NCI-H748 treated with DMSO at 0.1 percent for 48 hours (cell line): ENCODE data around the gene SPON1.

Experiments
- DNase-seq: peaks from one replicate; lab custom pipeline; 2025; lab: John Stamatoyannopoulos, UW

Gene SPON1

DNA sequence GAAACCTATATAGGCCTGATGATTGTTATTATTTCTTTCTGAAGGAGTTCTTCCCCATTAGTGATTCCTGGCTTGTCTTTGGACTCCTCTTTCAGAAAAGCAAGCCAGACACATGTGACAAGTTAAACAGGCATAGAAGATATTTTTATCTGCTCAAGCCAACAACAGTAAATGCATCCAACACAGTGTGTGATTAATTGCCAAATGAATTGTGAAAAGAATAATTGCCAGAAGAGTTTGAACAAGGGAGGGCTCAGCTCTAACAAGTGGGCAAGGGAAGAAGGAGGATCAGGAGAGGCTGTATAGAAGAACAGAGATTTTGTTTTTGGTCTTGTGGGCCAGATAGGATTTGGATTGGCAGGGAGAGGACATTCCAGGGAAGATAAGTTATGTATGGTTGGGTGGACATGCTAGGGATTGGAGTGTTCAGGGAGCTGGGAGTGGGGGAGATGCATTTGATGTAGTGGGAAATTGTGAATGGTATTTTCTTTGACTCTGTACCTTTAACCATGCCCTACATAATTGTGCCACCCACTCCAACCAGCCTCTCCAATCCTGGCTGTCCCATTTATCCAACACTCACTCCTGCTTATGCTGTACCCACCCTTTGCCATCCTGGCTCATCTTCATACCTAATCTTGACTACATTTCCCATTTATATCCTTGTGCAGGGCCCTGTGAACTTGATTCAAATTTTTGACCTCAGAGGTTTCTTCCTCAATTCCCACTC is 223.7 kb downstream of the SPON1 start:
- DNase-seq, result no peak

- no peak for DNase-seq
Observed at GRCh38 chr11:14189874-14190273, 227.4 kb downstream of the SPON1 start.

DNA sequence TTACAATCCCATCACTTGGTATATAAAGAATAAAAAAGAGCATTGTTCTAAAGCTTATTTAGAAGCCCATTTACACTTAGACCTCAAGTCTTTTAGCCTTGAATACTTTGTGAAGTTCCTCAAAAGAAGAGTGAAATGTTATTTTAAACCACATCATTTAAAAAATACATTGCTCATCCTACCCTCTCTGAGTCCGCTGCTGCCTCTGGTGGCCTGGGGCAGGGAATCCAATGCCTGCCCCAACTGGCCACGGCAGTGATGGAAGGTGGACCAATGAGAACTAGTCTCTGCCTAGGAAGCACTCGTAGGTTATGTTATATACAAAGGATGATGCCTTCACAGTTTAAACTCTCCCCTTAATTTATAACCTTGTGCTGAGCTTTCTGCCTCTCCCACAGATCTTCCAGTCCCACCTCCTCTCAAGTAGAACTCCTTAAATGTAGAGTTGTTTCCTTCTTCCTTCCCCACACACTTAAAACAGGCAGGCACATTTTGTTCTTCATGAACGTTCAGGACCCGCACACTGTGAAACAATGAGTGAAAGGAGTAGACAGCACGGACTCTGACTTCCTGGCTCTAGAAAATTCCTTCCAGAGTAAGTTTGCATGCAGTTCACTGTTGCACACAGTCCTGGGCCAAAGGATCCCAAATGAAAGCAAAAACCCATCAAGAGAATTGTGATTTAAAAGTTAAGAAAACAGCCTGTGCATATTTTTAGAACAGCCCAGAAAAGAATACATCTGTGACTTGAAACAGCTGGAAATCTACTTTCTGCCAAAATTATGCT is 228.7 kb downstream of the SPON1 start:
- no peak for DNase-seq

DNA sequence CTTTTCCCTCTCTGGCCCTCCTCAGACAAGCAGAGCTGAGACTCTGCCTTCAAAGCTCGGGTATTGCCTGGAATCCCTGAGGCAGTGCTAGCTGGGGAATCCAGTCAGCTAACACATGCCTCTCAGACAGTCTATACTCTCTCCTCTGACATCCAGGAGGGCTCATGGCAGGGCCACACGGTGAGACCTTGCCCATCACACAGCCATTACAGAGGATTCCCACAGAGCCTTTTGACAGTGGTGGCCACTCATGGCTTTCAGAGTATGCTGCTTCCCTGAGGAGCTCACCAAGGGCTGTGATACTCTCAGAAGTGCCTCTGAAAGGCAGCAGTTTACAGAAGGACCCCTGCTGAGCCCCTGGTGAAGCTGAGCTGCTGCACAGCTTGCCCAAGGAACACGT is 231.1 kb downstream of the SPON1 start:
- DNase-seq, result no peak

DNA sequence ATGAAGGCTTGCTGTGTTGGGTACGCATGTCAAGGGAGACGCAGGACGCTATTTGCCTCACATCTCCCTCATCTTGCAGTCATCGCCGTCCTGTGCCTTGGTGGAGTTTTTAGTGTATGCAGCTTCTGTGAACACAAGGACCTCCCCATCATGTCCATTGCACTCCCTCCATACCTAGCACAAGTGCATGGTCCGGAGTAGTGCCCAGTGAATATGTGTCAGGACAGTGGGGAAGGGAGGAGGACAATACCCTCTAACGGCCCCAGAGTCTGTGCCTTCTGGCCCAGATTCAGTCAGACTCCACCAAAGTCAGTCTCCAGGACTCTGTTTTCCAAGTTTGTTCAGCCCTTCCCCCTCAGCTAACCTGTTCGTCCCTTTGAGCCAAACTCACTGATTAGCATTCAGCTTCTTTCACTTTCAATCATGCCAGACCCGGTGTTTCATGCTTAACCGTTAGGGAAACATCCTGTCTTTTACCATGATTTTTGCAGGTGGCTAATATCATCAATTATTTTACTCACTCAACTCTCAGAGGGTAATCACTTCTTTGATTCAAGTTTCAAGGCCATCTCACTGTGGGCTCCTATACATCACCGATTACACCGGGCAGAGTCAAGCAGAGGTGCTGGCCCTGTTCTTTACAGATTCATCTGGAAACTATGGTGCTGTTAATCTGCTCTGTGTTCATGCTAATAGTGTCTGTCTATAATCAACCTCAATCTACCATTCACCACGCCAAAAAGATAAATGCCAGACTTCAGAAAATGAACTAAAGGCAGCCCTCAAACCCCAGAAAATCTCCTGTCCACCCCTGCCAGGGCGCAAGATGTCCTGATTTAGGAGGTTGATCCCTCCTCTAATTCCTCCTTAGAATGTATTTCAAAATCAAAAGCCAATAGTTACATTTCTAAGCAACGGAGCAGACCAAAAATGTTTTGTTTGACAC is 240.0 kb downstream of the SPON1 start:
- DNase-seq, result no peak

- no peak for DNase-seq
Observed at GRCh38 chr11:14203321-14203720, 240.8 kb downstream of the SPON1 start.

DNA sequence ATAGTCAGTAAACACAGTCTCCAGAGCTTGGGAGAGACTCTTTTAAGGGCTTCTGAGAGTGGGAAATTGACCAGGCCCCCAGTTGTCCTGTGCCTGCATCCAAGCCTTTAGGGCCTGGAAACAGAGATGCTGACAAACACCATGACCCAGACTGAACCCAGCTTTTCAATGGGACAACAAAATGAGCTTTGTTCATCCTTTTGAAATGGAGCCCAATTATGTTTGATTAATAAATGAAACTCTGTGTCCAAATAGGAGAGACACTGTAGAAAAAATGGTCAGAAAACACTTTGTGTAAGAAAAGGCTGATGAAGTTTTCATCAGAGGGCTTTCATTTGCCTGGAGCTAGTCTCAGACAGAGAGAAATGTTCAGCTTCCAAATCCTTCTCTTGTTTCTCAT is 250.5 kb downstream of the SPON1 start:
- no peak for DNase-seq

DNA sequence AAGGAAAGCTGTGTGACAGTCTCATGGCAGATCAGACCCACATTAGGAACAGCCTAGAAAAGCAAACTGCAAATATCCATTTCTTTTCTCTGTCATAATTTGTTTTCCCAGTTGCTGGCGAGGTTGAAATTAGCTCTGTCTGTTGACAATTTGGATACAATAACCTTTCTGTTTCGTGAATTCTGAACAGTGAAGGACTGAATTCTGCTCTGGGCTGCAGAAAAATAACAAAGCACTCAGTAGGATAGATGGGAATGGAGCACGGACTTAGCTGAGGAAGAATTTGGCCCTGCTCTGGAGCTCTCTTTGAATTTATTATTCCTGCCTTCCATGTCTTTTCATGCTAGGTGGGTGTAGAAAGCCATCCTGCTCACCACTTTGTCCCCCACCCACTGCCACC is 256.2 kb downstream of the SPON1 start:
- no peak for DNase-seq

- no peak for DNase-seq
Observed at GRCh38 chr11:14223636-14224288, 261.2 kb downstream of the SPON1 start.

- DNase-seq, result no peak
Observed at GRCh38 chr11:14224395-14224794, 261.9 kb downstream of the SPON1 start.

DNA sequence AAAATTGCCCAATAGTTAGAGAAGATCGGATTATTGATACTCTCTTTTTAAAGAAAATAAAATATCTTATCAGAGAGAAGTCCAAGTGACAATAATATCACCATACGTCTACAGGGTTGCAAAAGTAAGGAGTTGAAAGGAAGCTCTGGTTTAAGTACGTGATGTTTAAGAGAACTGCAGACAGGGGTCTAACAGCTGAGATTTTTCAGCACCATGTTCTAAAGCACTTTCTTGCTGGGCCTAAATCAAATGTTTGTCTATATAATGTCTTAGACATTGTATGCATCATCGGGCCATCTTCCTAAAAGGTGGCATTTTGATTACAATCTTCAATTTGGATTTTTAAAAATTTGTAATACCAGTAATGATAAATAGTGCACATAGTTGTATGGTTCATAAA is 263.1 kb downstream of the SPON1 start:
- DNase-seq, result no peak

DNA sequence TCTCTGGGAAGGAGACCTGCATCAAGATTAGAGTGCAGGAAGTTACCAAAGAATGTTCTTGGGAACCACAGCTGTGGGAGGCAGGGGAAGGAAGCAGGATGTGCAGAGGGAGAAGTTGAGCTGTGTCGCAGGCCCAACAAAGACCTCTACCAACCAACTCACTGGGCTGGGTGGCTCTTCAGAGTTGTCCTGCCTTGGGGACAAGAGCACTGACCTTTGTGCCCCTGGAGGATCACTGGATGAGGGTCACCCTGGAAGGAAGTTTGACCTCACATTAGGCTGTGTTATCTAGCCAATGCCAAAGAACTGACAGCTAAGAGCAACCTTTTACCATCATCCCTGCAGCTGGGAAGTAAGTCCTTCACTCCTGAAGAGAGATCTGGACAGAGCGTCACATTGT is 265.8 kb downstream of the SPON1 start:
- no peak for DNase-seq

DNA sequence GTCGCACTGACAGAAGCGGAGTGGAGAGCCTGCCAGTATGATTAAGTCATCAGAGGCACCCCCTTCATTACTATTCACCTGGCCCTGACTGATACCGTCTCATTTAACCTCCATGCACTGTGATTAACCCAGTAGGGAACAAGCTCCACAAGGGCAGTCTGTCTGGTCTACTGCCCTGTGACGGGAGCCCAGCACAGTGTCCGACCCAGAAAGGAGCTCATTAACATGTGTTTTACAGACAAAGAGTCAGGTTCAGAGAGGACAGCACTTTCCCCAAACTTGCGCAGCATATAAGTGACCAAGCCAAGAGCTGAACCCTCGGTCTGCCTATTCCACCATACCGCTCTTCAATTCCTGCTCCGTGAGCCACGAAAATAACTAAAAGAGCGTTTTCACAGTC is 266.9 kb downstream of the SPON1 start:
- no peak for DNase-seq

GRCh38 chr11:14230407-14230806 is 267.9 kb downstream of the SPON1 start:
- no peak for DNase-seq

DNA sequence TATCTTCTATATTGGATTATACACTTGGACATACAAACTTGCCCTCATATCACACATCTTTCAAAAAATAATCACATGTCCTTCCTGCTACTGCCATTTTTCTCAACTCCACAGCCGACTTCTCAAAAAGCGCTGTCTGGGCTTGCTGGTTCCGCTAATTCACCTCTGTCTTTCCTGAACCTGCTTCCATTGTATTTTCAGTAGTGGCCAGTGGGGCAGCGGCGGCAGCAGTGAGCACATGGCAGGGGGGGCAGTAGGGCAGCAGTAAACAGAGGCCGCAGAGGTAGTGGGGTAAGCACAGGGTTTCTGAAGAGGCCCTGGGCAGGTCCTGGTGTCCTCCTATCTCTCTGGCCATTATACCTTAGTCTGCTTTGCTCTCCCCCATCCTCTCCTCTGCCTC is 270.1 kb downstream of the SPON1 start:
- no peak for DNase-seq

GRCh38 chr11:14234446-14234845 is 271.9 kb downstream of the SPON1 start:
- DNase-seq, result no peak

DNA sequence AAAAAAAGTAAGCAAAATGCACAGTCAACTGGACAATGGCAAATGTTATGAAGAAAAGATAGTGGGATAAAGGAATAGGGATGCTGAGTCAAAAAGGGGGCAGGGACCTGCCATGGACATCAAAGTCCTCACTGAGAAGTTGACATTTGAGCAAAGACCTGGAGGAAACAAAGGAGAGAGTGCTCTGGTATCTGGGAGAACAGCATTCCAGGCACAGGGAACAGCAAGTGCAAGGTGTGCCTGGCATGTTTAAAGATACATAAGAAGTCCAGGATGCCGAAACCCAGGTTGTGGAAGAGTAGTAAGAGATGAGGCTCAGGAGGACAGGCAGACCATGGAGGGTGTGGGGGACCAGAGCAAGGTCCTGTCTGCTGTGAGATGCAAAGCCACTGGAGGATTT is 273.2 kb downstream of the SPON1 start:
- DNase-seq, result no peak

- no peak for DNase-seq
Observed at GRCh38 chr11:14237444-14237961, 275.0 kb downstream of the SPON1 start.

GRCh38 chr11:14240221-14240620 is 277.7 kb downstream of the SPON1 start:
- no peak for DNase-seq

- no peak for DNase-seq
Observed at GRCh38 chr11:14240951-14241350, 278.4 kb downstream of the SPON1 start.

- no peak for DNase-seq
Observed at GRCh38 chr11:14242187-14242586, 279.7 kb downstream of the SPON1 start.

GRCh38 chr11:14242733-14243132 is 280.2 kb downstream of the SPON1 start:
- no peak for DNase-seq
